Omental fat pad (tissue), 4 donors: Measurements from ENCODE around the gene TWSG1. TPM values are rescaled to one million over a fixed set of nuclear protein-coding genes. Genes with fewer than 3 reads are reported as not detected.
A peak's percentile ranks its signal among the peaks of the same experiment; 100 is the strongest.

Source experiments
- ATAC-seq: fragments of 150-250 bp; one replicate; pipeline ENCODE4 v1.9.1; 2016; ENCODE audit warnings: mild to moderate bottlenecking, moderate library complexity; ENCODE audit not compliant: low FRiP score
- DNase-seq: peaks from one replicate; pipeline ENCODE4 v3.0.0-alpha.2; 2019; ENCODE audit warnings: low spot score
- total RNA-seq, 4 donors: library from RNA; depleted of rRNA; stranded (reverse); fragments of >200 nt; gene quantifications; one replicate each; pipeline ENCODE4 v1.1.0, GENCODE V29; 2016
- TF ChIP-seq, protein P1 (sequence below), 3 donors: fragments of 450-650 bp; IDR thresholded peaks; one replicate each; pipeline ENCODE4 v1.5.1; 2016 to 2017; ENCODE audit warnings: antibody characterized with exemption in 3 of 3, mild to moderate bottlenecking in 3 of 3, moderate library complexity in 2 of 3

The TWSG1 gene
- total RNA-seq, 4 donors from 2014 or later, result 21.0 to 30.4 (median 27.4) TPM

GRCh38 chr18:9323750-9324445, 10.7 kb upstream of the TWSG1 start:
- no peak for DNase-seq
- ATAC-seq, result no peak
- TF ChIP-seq, protein P1, sequence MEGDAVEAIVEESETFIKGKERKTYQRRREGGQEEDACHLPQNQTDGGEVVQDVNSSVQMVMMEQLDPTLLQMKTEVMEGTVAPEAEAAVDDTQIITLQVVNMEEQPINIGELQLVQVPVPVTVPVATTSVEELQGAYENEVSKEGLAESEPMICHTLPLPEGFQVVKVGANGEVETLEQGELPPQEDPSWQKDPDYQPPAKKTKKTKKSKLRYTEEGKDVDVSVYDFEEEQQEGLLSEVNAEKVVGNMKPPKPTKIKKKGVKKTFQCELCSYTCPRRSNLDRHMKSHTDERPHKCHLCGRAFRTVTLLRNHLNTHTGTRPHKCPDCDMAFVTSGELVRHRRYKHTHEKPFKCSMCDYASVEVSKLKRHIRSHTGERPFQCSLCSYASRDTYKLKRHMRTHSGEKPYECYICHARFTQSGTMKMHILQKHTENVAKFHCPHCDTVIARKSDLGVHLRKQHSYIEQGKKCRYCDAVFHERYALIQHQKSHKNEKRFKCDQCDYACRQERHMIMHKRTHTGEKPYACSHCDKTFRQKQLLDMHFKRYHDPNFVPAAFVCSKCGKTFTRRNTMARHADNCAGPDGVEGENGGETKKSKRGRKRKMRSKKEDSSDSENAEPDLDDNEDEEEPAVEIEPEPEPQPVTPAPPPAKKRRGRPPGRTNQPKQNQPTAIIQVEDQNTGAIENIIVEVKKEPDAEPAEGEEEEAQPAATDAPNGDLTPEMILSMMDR (IDR thresholded peaks at IDR 0.05), result no peak

GRCh38 chr18:9325716-9326115, 8.9 kb upstream of the TWSG1 start:
- DNase-seq, result no peak
- TF ChIP-seq, protein P1 (IDR thresholded peaks at IDR 0.05), result no peak
- no peak for ATAC-seq

GRCh38 chr18:9328776-9329175, 5.8 kb upstream of the TWSG1 start:
- TF ChIP-seq, protein P1 (IDR thresholded peaks at IDR 0.05), result no peak
- no peak for ATAC-seq
- DNase-seq, result no peak

DNA sequence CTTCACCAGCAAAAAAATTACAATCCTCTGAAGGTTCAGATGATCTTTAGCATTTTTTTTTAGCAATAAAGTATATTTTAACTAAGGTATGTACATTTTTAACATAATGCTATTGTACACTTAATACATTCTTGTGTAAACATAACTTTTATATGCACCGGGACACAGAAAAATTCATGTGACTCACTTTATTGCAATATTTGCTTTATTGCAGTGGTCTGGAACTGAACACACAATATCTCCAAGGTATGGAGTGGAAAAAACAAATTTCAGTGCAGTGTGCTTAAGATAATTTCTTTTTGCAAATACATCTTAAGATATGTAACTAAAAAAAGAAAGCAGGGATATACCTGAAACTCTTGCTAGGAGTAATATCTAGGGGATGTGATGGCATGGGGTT, 5.1 kb upstream of the TWSG1 start:
- ATAC-seq (no peak), DNase-seq (no peak)
- TF ChIP-seq, protein P1 (IDR thresholded peaks at IDR 0.05), result no peak

DNA sequence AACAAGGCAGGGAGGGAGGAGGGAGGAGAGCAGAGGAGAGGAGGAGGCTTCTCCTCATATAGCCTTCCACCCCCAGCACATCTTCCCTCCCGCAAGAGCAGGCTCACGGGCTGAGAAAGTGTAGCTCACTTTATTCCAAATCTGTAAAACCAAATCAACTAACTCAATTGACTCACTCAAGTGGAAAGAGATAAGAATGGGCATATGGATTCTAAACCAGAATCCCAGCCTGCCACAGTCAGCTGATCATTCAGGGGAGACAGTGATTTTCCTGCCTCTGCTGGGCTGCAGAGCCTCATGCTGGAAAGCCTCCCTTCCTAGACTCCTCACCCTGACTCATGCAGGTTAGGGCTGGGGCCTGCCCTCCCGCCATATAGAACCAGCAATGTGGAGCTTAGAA, 4.2 kb upstream of the TWSG1 start:
- DNase-seq (no peak), ATAC-seq (no peak)
- TF ChIP-seq, protein P1 (IDR thresholded peaks at IDR 0.05), result no peak

- peak; percentile 62 for ATAC-seq
- TF ChIP-seq, protein P1 (IDR thresholded peaks at IDR 0.05), result no peak
- DNase-seq, result no peak
Observed at GRCh38 chr18:9333441-9334328, 888 bp upstream of the TWSG1 start.
